Kidney epithelial cell (primary cell): ENCODE results near the gene STK17A. TPM values are rescaled to one million over a fixed set of nuclear protein-coding genes. Genes with fewer than 3 reads are reported as not detected.
"Not testable (repeated sequence)": the region's sequence is repeated elsewhere in the genome, so short reads cannot be mapped to it uniquely, and the experiment has no call there.

Experiments
- DNase-seq: peaks from one replicate; pipeline ENCODE4 v3.0.0-alpha.2; 2010; ENCODE audit warnings: low read depth
- H3K27me3 ChIP-seq: 2 replicates; pipeline ENCODE4 v1.6.0; 2011; ENCODE audit warnings: low read length; ENCODE audit not compliant: control insufficient read depth, insufficient read depth
- H3K36me3 ChIP-seq: 2 replicates; pipeline ENCODE4 v1.5.1; 2011; ENCODE audit warnings: low read length; ENCODE audit not compliant: control insufficient read depth, insufficient read depth
- H3K4me3 ChIP-seq: 2 replicates; pipeline ENCODE4 v1.5.1; 2011; ENCODE audit warnings: low read depth, mild to moderate bottlenecking, control low read depth, low read length
- CTCF ChIP-seq: IDR thresholded peaks from 2 replicates; pipeline ENCODE4 v1.5.1; 2011; ENCODE audit warnings: mild to moderate bottlenecking, moderate library complexity, low read length, control low read depth, inconsistent platforms; ENCODE audit not compliant: insufficient read depth, poor library complexity, severe bottlenecking
- total RNA-seq: library from RNA; depleted of rRNA; stranded (reverse); fragments of >200 nt; gene quantifications from 2 replicates; pipeline ENCODE4 v1.2.3, GENCODE V29; 2015

The STK17A gene
- total RNA-seq, 1 donor from 2014 or later, result 12.8 TPM

- TF ChIP-seq CTCF, result no peak
- Histone ChIP-seq H3K27me3 (no peaks in the 10 kb centered on the region), H3K36me3 (no peaks in the 10 kb centered on the region), H3K4me3 (no peak overlapping the region)
- DNase-seq, result no peak
Measured at GRCh38 chr7:43619213-43620012, 36.5 kb downstream of the STK17A start.

GRCh38 chr7:43621729-43622448 is 39.0 kb downstream of the STK17A start:
- H3K36me3 ChIP-seq, result no peaks in the 10 kb centered on the region
- no peak for DNase-seq
- TF ChIP-seq CTCF, result no peak

GRCh38 chr7:43624156-43624555 is 41.2 kb downstream of the STK17A start:
- DNase-seq, result no peak
- no peaks in the 10 kb centered on the region for H3K27me3 ChIP-seq
- TF ChIP-seq CTCF, result no peak
- H3K36me3 ChIP-seq, result no peaks in the 10 kb centered on the region
- H3K4me3 ChIP-seq, result no peak overlapping the region

More at GRCh38 chr7:43621729-43622448, 39.0 kb downstream of the STK17A start:
- Histone ChIP-seq H3K27me3 (no peaks in the 10 kb centered on the region), H3K4me3 (no peak overlapping the region)

- H3K4me3 ChIP-seq, result no peak overlapping the region
- no peaks in the 10 kb centered on the region for H3K36me3 ChIP-seq
- no peaks in the 10 kb centered on the region for H3K27me3 ChIP-seq
- no peak for TF ChIP-seq CTCF
- DNase-seq, result no peak
Measured at GRCh38 chr7:43625453-43625852, 42.5 kb downstream of the STK17A start.

- Histone ChIP-seq H3K27me3 (no peaks in the 10 kb centered on the region), H3K4me3 (no peak overlapping the region), H3K36me3 (no peaks in the 10 kb centered on the region)
- TF ChIP-seq CTCF, result no peak
- DNase-seq, result no peak
Measured at GRCh38 chr7:43625980-43626379, 43.1 kb downstream of the STK17A start.

- Histone ChIP-seq H3K36me3 (no peaks in the 10 kb centered on the region), H3K4me3 (no peak overlapping the region), H3K27me3 (no peaks in the 10 kb centered on the region)
- DNase-seq, result no peak
- TF ChIP-seq CTCF, result no peak
Measured at GRCh38 chr7:43626695-43627094, 43.8 kb downstream of the STK17A start.

GRCh38 chr7:43627798-43628197 is 44.9 kb downstream of the STK17A start:
- not testable (repeated sequence) for H3K27me3 ChIP-seq, H3K36me3 ChIP-seq, H3K4me3 ChIP-seq, DNase-seq
